ENCODE measurements around the gene EEF1G.
"Not testable (repeated sequence)": the region's sequence is repeated elsewhere in the genome, so short reads cannot be mapped to it uniquely, and the experiment has no call there.

Gene EEF1G

DNA sequence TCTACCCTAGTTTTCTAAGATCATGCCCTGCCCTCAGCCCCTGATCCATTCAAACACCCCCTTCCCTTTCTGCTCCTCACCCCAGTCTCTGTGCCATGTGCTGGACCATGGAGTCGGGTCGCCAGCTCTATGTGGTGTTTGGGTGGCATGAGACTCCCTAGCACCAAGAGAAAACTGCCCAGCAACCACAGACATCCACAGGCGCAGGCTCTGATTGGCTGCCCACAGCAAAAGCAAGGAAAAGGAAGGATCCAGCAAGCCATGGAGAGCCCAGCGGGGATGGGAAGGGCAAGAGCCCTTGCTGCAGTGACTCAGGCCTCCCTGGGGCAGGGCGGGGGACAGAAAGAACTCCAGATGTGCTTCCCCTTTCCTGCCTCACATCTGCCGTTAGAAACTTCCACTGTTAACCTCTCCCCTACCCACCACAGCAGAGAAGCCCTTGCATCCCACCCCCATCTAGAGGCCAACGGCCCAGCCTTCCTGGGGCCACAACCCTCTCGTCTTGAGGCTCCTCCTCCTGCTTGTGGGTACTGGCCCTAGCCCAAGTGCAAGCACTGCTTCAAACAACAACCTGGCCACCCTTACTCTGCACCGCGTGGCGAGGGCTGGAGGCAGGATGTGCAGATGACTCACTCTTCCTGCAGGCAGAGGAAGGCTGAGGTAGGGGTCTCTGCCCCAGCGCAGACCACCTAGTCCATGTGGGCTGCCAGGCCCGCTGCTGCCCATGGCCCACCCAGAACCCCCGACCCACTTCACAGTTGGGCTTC, 17.4 kb downstream of the EEF1G start:
- TF ChIP-seq ZFX (IDR thresholded peaks at IDR 0.05; ENCODE audit: borderline replicate concordance) = no peak
- TF ChIP-seq, protein P1, sequence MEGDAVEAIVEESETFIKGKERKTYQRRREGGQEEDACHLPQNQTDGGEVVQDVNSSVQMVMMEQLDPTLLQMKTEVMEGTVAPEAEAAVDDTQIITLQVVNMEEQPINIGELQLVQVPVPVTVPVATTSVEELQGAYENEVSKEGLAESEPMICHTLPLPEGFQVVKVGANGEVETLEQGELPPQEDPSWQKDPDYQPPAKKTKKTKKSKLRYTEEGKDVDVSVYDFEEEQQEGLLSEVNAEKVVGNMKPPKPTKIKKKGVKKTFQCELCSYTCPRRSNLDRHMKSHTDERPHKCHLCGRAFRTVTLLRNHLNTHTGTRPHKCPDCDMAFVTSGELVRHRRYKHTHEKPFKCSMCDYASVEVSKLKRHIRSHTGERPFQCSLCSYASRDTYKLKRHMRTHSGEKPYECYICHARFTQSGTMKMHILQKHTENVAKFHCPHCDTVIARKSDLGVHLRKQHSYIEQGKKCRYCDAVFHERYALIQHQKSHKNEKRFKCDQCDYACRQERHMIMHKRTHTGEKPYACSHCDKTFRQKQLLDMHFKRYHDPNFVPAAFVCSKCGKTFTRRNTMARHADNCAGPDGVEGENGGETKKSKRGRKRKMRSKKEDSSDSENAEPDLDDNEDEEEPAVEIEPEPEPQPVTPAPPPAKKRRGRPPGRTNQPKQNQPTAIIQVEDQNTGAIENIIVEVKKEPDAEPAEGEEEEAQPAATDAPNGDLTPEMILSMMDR (IDR thresholded peaks at IDR 0.05) = no peak
- peak overlapping the region; percentile 79 for H3K27ac ChIP-seq

DNA sequence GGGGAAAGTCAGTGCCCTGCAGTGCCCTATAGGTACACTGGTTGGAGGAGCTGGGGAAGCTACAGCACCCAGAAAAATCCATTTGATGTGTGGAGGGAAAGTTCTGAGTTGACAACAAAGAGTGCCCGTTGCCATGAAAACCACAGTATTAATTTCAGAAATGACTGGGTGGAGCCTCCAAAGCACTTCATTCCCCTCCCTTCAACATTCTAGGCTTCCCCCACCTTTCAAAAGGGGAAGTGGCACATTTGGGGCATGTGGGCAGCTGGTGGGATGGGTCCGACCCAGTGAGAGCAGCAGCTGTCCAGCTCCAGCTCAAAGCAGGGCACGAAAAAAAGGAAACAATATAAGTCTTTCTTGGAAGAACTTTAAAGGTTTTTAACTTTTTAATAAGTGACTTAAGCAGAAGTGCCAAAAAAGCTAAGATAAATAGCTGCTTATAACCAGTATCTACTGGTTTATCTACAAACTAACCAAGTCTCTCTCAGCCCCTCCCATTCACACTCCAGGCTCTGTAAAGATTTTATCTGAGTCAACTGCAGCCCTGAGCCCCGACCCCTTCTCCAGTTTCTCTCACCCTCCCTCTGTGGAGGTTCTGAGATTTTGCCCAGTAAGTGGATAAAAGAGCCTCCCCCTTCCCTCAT, 18.1 kb downstream of the EEF1G start:
- peak overlapping the region; percentile 79 for H3K27ac ChIP-seq
- TF ChIP-seq ZFX (IDR thresholded peaks at IDR 0.05; ENCODE audit: borderline replicate concordance) = no peak
- TF ChIP-seq, protein P1 (IDR thresholded peaks at IDR 0.05) = no peak

DNA sequence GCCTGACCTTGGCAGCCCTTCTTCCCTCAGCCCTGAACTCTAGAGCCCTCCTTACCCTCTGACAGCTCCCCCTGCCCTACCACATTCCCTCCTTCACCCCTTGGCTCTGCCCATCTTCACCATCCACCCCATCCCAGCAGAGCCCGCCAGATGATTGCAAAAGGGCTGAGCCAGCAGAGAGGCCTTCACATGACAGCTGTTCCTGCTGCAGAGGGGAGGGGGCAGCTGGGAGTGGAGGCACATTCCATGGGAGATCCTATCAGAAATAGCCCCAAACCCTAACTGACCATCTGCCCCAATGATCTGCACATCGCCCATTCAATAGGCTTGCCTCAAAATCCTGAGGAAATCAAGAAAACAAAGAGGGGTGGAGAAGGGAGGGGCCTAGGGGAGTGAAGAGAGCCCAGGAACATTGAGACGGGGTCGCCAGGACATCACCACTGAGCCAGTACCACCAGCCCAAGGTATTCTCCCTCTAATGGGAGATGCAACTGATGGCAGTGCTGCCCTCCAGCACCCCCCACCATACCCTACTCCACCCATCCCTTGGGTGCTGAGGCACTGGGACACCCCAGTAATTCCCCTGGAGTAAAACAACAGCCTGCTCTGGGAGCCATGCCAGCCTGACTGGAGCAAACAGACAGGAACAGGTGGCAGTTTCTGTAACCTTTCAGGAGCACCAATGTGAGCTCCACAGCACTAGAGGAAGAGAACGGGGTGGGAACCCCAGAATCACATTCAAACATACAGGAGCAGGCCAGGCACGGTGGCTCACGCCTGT, 19.1 kb downstream of the EEF1G start:
- H3K27ac ChIP-seq = peak overlapping the region; percentile 83; the same call in 1 of the 2 replicates
- TF ChIP-seq, protein P1 (IDR thresholded peaks at IDR 0.05) = no peak
- no peak for TF ChIP-seq ZFX (IDR thresholded peaks at IDR 0.05; ENCODE audit: borderline replicate concordance)

DNA sequence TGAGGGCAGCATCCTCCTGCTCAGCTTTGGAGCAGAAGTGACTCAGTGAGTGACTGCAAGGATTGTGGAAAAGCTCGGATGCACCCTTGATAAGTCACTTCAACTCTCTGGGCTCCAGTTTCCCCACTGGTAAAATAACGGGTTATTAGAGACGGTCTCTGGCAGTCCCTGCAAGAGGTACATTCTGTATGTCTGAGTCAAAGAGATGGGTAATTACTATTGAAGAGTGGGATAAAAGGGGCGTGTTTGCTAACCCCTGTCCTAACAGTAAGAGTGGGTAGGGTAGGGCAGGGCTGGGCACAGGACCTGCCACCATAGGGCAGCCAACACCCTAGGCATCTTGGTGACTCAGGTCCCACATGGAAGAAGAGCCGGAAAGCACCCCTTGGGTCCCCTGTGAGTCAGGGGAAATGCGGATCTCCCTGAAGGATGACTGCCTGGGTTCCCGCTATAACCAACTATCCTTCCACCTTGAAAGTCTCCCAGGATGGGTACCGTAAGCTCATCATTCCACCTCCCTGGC, 19.8 kb downstream of the EEF1G start:
- H3K27ac ChIP-seq = peak overlapping the region; percentile 83
- TF ChIP-seq, protein P1 (IDR thresholded peaks at IDR 0.05) = no peak
- TF ChIP-seq ZFX (IDR thresholded peaks at IDR 0.05; ENCODE audit: borderline replicate concordance) = no peak

DNA sequence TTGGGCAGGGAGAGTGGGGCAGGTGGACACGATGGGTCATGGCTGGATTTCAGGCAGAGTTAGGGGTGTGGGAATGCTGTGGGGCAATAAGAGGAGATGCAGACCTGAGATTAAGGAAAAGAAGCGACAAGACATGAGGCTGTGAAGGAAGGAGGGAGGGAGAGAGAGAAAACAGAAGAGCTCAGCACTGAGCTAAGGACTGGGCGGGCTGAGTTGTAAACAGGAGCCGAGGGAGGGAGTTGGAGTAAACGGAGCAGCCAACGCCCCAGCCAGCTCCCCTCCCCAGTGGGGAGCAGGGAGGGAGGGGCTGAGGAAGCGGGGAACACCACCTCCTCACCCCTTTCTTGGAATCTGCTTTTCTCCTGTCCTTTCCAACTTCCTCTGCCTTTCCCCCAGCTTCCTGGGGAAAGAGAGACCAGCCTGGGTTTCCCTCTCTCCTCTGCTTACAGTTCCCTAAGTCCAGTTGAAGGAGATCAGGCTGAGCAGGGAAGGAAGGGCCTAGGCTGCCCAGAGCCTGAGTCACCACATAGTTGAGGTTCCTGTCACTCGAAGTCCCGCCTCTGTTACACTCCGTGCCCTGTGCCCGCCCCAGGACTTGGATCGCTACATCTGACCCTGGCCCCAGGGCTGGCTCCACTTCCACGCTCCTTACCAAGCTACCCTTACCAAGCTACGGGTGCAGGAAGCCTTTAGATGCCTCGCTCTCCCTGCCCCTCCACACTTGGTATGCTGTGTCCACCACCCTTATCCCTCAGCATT, 20.4 kb downstream of the EEF1G start:
- peak overlapping the region; percentile 83 for H3K27ac ChIP-seq
- no peak for TF ChIP-seq ZFX (IDR thresholded peaks at IDR 0.05; ENCODE audit: borderline replicate concordance)
- TF ChIP-seq, protein P1 (IDR thresholded peaks at IDR 0.05) = no peak

DNA sequence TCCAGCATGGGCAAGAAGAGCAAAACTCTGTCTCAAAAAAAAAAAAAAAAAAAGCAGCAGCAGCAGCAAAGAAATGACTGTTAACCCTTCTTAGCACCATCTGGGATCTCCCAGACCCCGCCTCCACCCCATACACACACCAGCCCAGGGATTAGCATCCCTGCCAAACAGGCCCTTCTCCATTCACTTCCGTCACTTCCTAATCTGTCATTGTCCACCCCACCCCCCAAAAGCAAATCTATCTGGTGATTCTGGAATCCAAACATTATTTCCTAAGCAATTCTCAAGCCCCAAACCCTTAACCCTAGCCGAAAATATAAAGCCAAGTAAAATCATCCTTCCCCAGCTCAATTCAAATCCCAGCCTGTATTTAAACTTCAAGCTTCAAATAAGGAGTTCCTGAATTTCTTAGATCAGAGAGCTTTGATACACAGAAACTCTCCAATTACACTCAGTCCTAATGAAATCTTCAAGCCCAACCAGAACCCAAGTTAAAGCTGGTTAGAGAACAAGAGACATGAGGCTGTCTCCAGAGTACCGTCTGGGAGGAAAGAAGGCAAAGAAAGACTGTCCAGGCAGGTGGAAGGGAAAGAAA, 21.1 kb downstream of the EEF1G start:
- H3K27ac ChIP-seq = peak overlapping the region; percentile 83
- no peak for TF ChIP-seq ZFX (IDR thresholded peaks at IDR 0.05; ENCODE audit: borderline replicate concordance)
- TF ChIP-seq, protein P1 (IDR thresholded peaks at IDR 0.05) = no peak

DNA sequence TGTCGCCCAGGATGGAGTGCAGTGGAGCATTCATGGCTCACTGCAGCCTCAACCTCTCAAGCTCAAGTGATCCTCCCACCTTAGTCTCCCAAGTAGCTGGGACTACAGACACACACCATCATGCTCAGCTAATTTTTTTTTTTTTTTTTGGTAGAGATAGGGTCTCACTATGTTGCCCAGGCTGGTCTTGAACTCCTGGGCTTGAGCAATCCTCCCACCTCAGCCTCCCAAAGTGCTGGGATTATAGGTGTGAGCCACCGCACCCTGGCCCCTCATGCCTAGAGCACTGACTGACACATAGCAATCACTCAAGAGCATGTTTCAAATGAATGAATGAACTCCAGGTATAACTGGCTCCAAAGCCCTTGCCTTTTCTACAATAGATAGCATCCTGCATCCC, 23.2 kb downstream of the EEF1G start:
- H3K27ac ChIP-seq = not testable (repeated sequence)

Measured in 22Rv1 (cell line).